ENCODE data around the gene DGKB. TPM values are rescaled to one million over a fixed set of nuclear protein-coding genes. Genes with fewer than 3 reads are reported as not detected.

Gene DGKB
- total RNA-seq, 2 donors from 2014 or later: 0.52 TPM; not detected in 1

DNA sequence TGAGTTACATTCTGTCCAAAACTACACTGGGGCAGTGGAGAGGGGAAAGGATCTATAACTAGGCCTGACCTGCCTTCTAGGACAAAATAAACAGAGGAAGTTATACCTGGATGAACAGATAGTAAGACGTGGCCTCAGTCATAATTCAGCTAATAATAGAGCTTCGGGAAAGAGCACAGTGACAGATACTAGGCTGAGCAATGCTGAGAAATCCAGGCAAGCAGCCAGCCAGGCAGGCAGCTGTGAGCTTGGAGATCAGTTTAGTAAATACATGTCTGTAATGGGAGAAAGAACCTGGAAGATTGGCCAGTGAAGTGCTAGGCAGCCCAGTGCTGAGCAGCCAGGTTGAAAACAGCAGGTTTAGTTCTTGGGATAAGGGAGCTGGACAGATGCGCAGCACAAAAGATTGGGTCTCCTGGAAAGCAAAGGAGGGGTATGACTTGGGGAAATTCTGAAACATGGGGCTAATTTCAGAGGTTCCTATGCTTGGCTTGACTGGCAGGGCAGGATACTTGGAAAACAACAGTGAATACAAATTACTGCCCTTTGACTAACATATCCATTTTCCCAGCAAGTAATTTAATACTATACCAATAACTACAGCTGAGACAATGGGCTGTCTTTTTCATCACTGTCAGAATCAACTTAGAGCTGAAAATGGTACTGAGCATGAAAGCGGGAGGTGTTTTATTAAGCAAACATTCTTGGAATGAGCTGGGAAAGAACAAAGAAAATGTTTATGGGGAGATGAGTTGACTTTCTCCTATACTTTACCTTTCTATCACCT is 140.8 kb downstream of the DGKB start:
- Histone ChIP-seq H3K4me3 (no peak overlapping the region), H3K9me3 (no peaks in the 10 kb centered on the region), H3K4me1 (no peaks in the 10 kb centered on the region), H3K27me3 (no peaks in the 10 kb centered on the region), H3K27ac (no peak overlapping the region), H3K36me3 (replicated peaks in 1 of 2; ENCODE audit: insufficient read depth in 1 of 2, low read depth in 2 of 2) (no peaks in the 10 kb centered on the region)
- WGBS, 2 donors: 37 to 38% methylated on average over 4 of the region's 4 CpGs
- TF ChIP-seq, protein P1, sequence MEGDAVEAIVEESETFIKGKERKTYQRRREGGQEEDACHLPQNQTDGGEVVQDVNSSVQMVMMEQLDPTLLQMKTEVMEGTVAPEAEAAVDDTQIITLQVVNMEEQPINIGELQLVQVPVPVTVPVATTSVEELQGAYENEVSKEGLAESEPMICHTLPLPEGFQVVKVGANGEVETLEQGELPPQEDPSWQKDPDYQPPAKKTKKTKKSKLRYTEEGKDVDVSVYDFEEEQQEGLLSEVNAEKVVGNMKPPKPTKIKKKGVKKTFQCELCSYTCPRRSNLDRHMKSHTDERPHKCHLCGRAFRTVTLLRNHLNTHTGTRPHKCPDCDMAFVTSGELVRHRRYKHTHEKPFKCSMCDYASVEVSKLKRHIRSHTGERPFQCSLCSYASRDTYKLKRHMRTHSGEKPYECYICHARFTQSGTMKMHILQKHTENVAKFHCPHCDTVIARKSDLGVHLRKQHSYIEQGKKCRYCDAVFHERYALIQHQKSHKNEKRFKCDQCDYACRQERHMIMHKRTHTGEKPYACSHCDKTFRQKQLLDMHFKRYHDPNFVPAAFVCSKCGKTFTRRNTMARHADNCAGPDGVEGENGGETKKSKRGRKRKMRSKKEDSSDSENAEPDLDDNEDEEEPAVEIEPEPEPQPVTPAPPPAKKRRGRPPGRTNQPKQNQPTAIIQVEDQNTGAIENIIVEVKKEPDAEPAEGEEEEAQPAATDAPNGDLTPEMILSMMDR (IDR thresholded peaks at IDR 0.05): no peak
- no peak for TF ChIP-seq POLR2A (IDR thresholded peaks at IDR 0.05)
- intact Hi-C loops (cut with DNase I): no loop called here
- peak; percentile 82 for ATAC-seq
- peak; percentile 62 to 86 (median 72) for DNase-seq

DNA sequence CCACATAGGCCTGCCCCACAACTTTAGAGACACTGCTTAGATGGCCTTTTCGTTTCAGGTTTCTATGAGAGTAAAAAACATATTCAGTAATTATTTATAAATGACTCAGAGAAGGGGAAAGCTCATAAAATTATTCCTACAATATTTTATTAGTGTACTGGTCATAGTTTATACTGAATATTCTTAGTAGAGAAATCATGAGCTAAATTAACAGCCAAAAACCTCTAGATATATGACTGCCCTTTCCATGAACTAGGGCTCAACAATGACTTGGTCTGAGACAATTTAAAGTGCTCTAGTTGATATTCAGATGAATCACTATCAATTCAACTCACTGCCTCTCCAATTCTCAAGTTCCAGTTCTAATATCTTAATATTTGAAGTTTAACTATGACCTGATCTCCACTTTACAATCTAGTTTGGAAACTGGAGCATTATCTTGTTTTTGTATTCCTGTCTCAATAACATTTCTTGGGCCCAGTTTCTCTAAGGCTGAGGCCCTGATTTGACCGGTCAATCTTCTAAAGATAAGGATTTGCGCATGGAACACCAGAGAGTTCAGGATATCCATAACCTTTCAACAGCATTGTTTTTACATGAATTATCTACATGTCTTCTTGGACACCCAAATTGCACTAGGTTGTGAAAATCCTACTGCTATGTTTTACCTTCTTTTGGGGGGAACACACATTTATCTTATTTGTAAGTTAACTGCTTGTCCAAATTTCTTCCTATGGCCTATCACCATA is 141.6 kb downstream of the DGKB start:
- Histone ChIP-seq H3K9me3 (no peaks in the 10 kb centered on the region), H3K4me1 (no peaks in the 10 kb centered on the region), H3K27ac (no peak overlapping the region), H3K4me3 (no peak overlapping the region), H3K27me3 (no peaks in the 10 kb centered on the region), H3K36me3 (replicated peaks in 1 of 2; ENCODE audit: insufficient read depth in 1 of 2, low read depth in 2 of 2) (no peaks in the 10 kb centered on the region)
- intact Hi-C loops (cut with DNase I): no loop called here
- TF ChIP-seq, protein P1 (IDR thresholded peaks at IDR 0.05): no peak
- TF ChIP-seq POLR2A (IDR thresholded peaks at IDR 0.05): no peak
- DNase-seq: no peak
- no peak for ATAC-seq
- 42 to 63% methylated on average over 3 of the region's 3 CpGs for WGBS, 2 donors

- no peak overlapping the region for H3K27ac ChIP-seq
- no peak overlapping the region for H3K4me3 ChIP-seq
- WGBS, 2 donors: 80 to 81% methylated on average over 5 of the region's 5 CpGs
- ATAC-seq: no peak
- intact Hi-C loops (cut with DNase I): no loop called here
- no peaks in the 10 kb centered on the region for H3K36me3 ChIP-seq (replicated peaks in 1 of 2; ENCODE audit: insufficient read depth in 1 of 2, low read depth in 2 of 2)
- DNase-seq: no peak
- no peak for TF ChIP-seq POLR2A (IDR thresholded peaks at IDR 0.05)
- TF ChIP-seq, protein P1 (IDR thresholded peaks at IDR 0.05): no peak
- H3K4me1 ChIP-seq: no peaks in the 10 kb centered on the region
- no peaks in the 10 kb centered on the region for H3K9me3 ChIP-seq
- H3K27me3 ChIP-seq: no peaks in the 10 kb centered on the region
Measured at GRCh38 chr7:14759785-14760184, 142.8 kb downstream of the DGKB start.

DNA sequence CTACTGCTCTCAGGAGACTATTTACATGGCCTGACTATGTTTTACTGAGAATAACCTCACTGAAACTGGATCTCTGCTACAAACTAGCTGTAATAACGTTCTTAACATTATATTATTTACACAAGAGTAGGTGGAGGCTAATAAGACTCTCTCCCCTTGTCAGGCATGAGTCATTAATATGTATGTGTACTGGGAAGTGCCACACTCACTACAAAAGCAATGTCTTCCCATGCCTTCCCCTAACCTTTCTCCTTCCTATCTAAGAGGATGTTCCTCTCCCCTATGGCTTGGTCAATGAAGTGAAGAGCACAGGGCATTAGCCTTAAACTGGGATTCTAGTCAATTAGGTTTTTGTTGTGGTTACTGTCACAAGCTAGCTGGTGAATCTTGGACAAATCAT is 147.9 kb downstream of the DGKB start:
- H3K9me3 ChIP-seq: no peaks in the 10 kb centered on the region
- 12 to 16% methylated on average over 1 of the region's 1 CpG for WGBS, 2 donors
- no peaks in the 10 kb centered on the region for H3K27me3 ChIP-seq
- ATAC-seq (no peak), DNase-seq (no peak)
- no peak overlapping the region for H3K27ac ChIP-seq
- no peaks in the 10 kb centered on the region for H3K36me3 ChIP-seq (replicated peaks in 1 of 2; ENCODE audit: insufficient read depth in 1 of 2, low read depth in 2 of 2)
- H3K4me3 ChIP-seq: no peak overlapping the region
- intact Hi-C loops (cut with DNase I): no loop called here
- no peaks in the 10 kb centered on the region for H3K4me1 ChIP-seq
- TF ChIP-seq, protein P1 (IDR thresholded peaks at IDR 0.05): no peak
- TF ChIP-seq POLR2A (IDR thresholded peaks at IDR 0.05): no peak

All from body of pancreas (tissue), 4 donors.